GM10847 (cell line): ENCODE data around the gene ABCC8.

Experiments used
- POLR2A ChIP-seq: IDR thresholded peaks from 2 replicates; pipeline ENCODE4 v1.6.1; 2011; ENCODE audit not compliant: insufficient read length; ENCODE audit errors: extremely low read depth

The ABCC8 gene

GRCh38 chr11:17476317-17477083 lies at the start of gene ABCC8:
Gene ABCC8, minus strand, starts transcription at chr11:17476845. Its CDS starts 69 bp downstream, at chr11:17476776.
- no peak for TF ChIP-seq POLR2A

- no peak for TF ChIP-seq POLR2A
Observed at GRCh38 chr11:17526326-17526725, 49.7 kb upstream of the ABCC8 start.

- no peak for TF ChIP-seq POLR2A
Observed at GRCh38 chr11:17525570-17525969, 48.9 kb upstream of the ABCC8 start.

GRCh38 chr11:17524221-17524620 lies 47.6 kb upstream of the ABCC8 start:
- TF ChIP-seq POLR2A: no peak

GRCh38 chr11:17522655-17523054 lies 46.0 kb upstream of the ABCC8 start:
- no peak for TF ChIP-seq POLR2A

GRCh38 chr11:17521106-17521900 lies 44.7 kb upstream of the ABCC8 start:
- no peak for TF ChIP-seq POLR2A

- no peak for TF ChIP-seq POLR2A
Observed at GRCh38 chr11:17519061-17519885, 42.6 kb upstream of the ABCC8 start.

GRCh38 chr11:17518366-17518765 lies 41.7 kb upstream of the ABCC8 start:
- TF ChIP-seq POLR2A: no peak

- no peak for TF ChIP-seq POLR2A
Observed at GRCh38 chr11:17517186-17517585, 40.5 kb upstream of the ABCC8 start.

GRCh38 chr11:17516551-17517150 lies 40.0 kb upstream of the ABCC8 start:
- TF ChIP-seq POLR2A: no peak

GRCh38 chr11:17515443-17516176 lies 39.0 kb upstream of the ABCC8 start:
- no peak for TF ChIP-seq POLR2A

GRCh38 chr11:17514476-17514875 lies 37.8 kb upstream of the ABCC8 start:
- no peak for TF ChIP-seq POLR2A

- TF ChIP-seq POLR2A: no peak
Observed at GRCh38 chr11:17513853-17514252, 37.2 kb upstream of the ABCC8 start.

GRCh38 chr11:17512101-17512500 lies 35.5 kb upstream of the ABCC8 start:
- TF ChIP-seq POLR2A: no peak
